Right lobe of liver (tissue), 4 donors: ENCODE measurements around the gene APBA2.

ENCODE experiments used
- POLR2A ChIP-seq: fragments of 450-650 bp; IDR thresholded peaks from one replicate; pipeline ENCODE4 v1.6.1; 2017; ENCODE audit warnings: antibody characterized with exemption, mild to moderate bottlenecking
- TF ChIP-seq, protein P1 (sequence below), 4 donors: fragments of 200-600 bp in 3 of 4; fragments of 450-650 bp in 1 of 4; IDR thresholded peaks; one replicate each; pipeline versions ENCODE4 v1.5.1 to v1.8.0; 2016 to 2022; ENCODE audit warnings: antibody characterized with exemption in 4 of 4, mild to moderate bottlenecking in 2 of 4
- donor health status: DM: no; HTN: no; CAD: no.
- donor health status: DM: no; HTN: no; CAD: no.
- donor health status: DM: no; HTN: yes; CAD: no.

DNA sequence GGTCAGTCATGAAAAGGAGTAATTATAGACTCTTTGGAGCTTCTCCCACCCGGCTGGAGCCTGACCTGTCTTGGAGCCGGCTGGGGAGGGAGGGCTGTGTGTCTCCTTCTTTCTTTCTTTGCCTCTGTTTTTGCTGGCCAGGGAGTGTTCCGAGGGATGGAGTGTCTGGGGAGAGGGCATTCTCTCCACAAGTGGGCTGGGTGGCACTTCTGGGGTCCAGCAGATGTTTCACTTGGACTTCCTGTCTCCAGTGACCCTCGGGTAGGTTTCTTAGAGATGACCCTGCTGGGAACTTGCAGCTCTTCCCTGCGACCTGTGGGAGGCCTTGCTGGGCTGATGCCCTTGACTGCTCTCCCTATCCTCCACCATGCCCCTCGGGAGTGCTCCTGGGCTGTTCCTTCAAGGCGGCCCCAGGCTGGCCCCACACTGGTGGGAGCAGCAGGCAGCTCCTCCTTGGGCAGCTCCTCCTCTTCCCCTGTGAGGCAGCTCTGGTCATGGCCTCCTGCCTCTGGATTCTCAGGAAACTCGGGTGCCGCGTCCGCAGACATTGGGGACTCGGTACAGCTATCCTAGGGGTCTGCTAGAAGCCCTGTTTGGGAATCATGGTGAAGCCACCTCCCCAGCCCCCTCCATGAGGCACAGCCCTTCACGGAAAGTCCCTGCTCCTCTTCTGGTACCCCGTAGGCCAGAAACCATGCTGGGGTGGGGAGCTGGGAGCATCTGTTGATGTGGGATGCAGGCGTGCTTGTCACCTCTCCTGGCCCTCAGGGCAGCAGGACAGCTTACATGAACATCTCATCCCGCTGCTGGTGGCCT is 44.9 kb downstream of the APBA2 start:
- TF ChIP-seq, protein P1, sequence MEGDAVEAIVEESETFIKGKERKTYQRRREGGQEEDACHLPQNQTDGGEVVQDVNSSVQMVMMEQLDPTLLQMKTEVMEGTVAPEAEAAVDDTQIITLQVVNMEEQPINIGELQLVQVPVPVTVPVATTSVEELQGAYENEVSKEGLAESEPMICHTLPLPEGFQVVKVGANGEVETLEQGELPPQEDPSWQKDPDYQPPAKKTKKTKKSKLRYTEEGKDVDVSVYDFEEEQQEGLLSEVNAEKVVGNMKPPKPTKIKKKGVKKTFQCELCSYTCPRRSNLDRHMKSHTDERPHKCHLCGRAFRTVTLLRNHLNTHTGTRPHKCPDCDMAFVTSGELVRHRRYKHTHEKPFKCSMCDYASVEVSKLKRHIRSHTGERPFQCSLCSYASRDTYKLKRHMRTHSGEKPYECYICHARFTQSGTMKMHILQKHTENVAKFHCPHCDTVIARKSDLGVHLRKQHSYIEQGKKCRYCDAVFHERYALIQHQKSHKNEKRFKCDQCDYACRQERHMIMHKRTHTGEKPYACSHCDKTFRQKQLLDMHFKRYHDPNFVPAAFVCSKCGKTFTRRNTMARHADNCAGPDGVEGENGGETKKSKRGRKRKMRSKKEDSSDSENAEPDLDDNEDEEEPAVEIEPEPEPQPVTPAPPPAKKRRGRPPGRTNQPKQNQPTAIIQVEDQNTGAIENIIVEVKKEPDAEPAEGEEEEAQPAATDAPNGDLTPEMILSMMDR (IDR thresholded peaks at IDR 0.05), result no peak
- TF ChIP-seq POLR2A, result no peak
